A673 (cell line): ENCODE measurements around the gene LPCAT1. TPM values are rescaled to one million over a fixed set of nuclear protein-coding genes. Genes with fewer than 3 reads are reported as not detected.

Experiments
- BruUV-seq: library from RNA; stranded (reverse); fragments of 400-500 nt; replicated peaks from 2 replicates; lab custom pipeline; 2021; lab: Mats Ljungman, UMichigan
- CTCF ChIA-PET: fragments of 300-600 bp; sonication (Branson Sonifier 250); formaldehyde crosslinking; loops from one replicate; lab custom pipeline; 2022; ENCODE audit warnings: antibody characterized with exemption; lab: Charles Lee
- POLR2A ChIA-PET: fragments of 300-600 bp; sonication (Branson Sonifier 250); formaldehyde crosslinking; loops from one replicate; lab custom pipeline; 2022; ENCODE audit warnings: antibody characterized with exemption; ENCODE audit not compliant: low non-redundant PET; lab: Charles Lee
- DNase-seq: peaks from one replicate; pipeline ENCODE4 v3.0.0-alpha.2; 2015; ENCODE audit warnings: low spot score
- H3K27ac ChIP-seq: fragments of 200-600 bp; sonication (generic); 2 replicates; pipeline ENCODE4 v1.5.1; 2016; ENCODE audit warnings: mixed run types, low read depth, mild to moderate bottlenecking, mixed read lengths, antibody characterized with exemption, low read length; ENCODE audit not compliant: poor library complexity, severe bottlenecking
- H3K27me3 ChIP-seq: fragments of 200-600 bp; sonication (generic); replicated peaks from 2 replicates; pipeline ENCODE4 v1.6.1; 2017; ENCODE audit warnings: mixed run types, low read depth, mild to moderate bottlenecking, mixed read lengths, antibody characterized with exemption, low read length; ENCODE audit not compliant: insufficient read depth, poor library complexity
- H3K36me3 ChIP-seq: fragments of 200-600 bp; sonication (generic); 2 replicates; pipeline ENCODE4 v1.6.1; 2016; ENCODE audit warnings: mixed run types, mild to moderate bottlenecking, mixed read lengths, antibody characterized with exemption, low read length; ENCODE audit not compliant: insufficient read depth, poor library complexity, severe bottlenecking
- H3K4me1 ChIP-seq: fragments of 200-600 bp; sonication (generic); 2 replicates; pipeline ENCODE4 v1.6.1; 2017; ENCODE audit warnings: mixed run types, mild to moderate bottlenecking, mixed read lengths, antibody characterized with exemption, low read length; ENCODE audit not compliant: insufficient read depth, poor library complexity, severe bottlenecking
- H3K4me3 ChIP-seq: fragments of 200-600 bp; sonication (generic); 2 replicates; pipeline ENCODE4 v1.5.1; 2016; ENCODE audit warnings: low read depth, mixed run types, mild to moderate bottlenecking, mixed read lengths, low read length; ENCODE audit not compliant: poor library complexity, severe bottlenecking
- H3K9me3 ChIP-seq: fragments of 200-600 bp; sonication (generic); 2 replicates; pipeline ENCODE4 v1.6.1; 2016; ENCODE audit warnings: mixed run types, low read depth, mild to moderate bottlenecking, mixed read lengths, antibody characterized with exemption, low read length; ENCODE audit not compliant: poor library complexity, severe bottlenecking
- CTCF ChIP-seq: fragments of 300-800, 200-600 bp; sonication (generic); conservative IDR thresholded peaks from 2 replicates; pipeline ENCODE4 v1.5.1; 2017; ENCODE audit warnings: low read depth, mild to moderate bottlenecking, antibody characterized with exemption, low read length, moderate library complexity, mixed read lengths
- EZH2 ChIP-seq: fragments of 200-600 bp; sonication (generic); IDR thresholded peaks from 2 replicates; pipeline ENCODE4 v1.6.1; 2017; ENCODE audit warnings: borderline replicate concordance, low read depth, mild to moderate bottlenecking, mixed read lengths, antibody characterized with exemption, low read length; ENCODE audit not compliant: poor library complexity, severe bottlenecking
- intact Hi-C: fragments of 100-400 bp; cut with micrococcal nuclease; formaldehyde crosslinking; loops from one replicate; pipeline ENCODE4 v1.10.0; 2022; ENCODE audit not compliant: unreplicated experiment
- total RNA-seq: library from RNA; stranded (reverse); gene quantifications from 2 replicates; pipeline ENCODE4 v1.2.3, GENCODE V29; 2021

LPCAT1 gene
- total RNA-seq, 1 experiment from 2014 or later, result 97.3 TPM

GRCh38 chr5:1494780-1495524 lies 28.8 kb downstream of the LPCAT1 start:
- CTCF ChIA-PET, result no interaction called here
- Histone ChIP-seq H3K9me3 (no peaks in the 10 kb centered on the region), H3K4me1 (no peaks in the 10 kb centered on the region), H3K27ac (no peak overlapping the region), H3K4me3 (no peak overlapping the region), H3K27me3 (no peaks in the 10 kb centered on the region), H3K36me3 (peaks cover 36% of the 10 kb centered on the region)
- TF ChIP-seq CTCF, result no peak
- TF ChIP-seq EZH2, result no peak
- no TSS peak for BruUV-seq
- intact Hi-C loops, result no loop called here
- POLR2A ChIA-PET, result no interaction called here
- DNase-seq, result no peak

GRCh38 chr5:1493941-1494340 lies 29.8 kb downstream of the LPCAT1 start:
- Histone ChIP-seq H3K36me3 (peaks cover 44% of the 10 kb centered on the region), H3K27ac (no peak overlapping the region), H3K4me3 (no peak overlapping the region), H3K4me1 (no peaks in the 10 kb centered on the region), H3K9me3 (no peaks in the 10 kb centered on the region), H3K27me3 (no peaks in the 10 kb centered on the region)
- no peak for DNase-seq
- BruUV-seq, result no TSS peak
- no peak for TF ChIP-seq EZH2
- no peak for TF ChIP-seq CTCF
- ChIA-PET CTCF (no interaction called here), POLR2A (no interaction called here)
- intact Hi-C loops, result no loop called here

GRCh38 chr5:1493413-1493812 lies 30.3 kb downstream of the LPCAT1 start:
- intact Hi-C loops, result no loop called here
- DNase-seq, result no peak
- Histone ChIP-seq H3K27ac (no peak overlapping the region), H3K4me3 (no peak overlapping the region), H3K36me3 (peaks cover 48% of the 10 kb centered on the region), H3K27me3 (no peaks in the 10 kb centered on the region), H3K4me1 (no peaks in the 10 kb centered on the region), H3K9me3 (no peaks in the 10 kb centered on the region)
- ChIA-PET POLR2A (no interaction called here), CTCF (no interaction called here)
- no peak for TF ChIP-seq CTCF
- no peak for TF ChIP-seq EZH2
- BruUV-seq, result no TSS peak
